Natural killer cell (primary cell): ENCODE data around the gene F12. TPM values are rescaled to one million over a fixed set of nuclear protein-coding genes. Genes with fewer than 3 reads are reported as not detected.

Experiments used
- ATAC-seq, 3 donors: fragments of 150-1000 bp in 2 of 3; fragments of 200-7000 bp in 1 of 3; cut with Tn5 transposase; 1 replicate in 1 of 3; 2 replicates in 2 of 3; pipeline ENCODE4 v1.10.0; 2021; ENCODE audit warnings: mild to moderate bottlenecking in 2 of 3, moderate library complexity in 2 of 3
- DNase-seq, 2 donors: peaks; one replicate each; pipeline versions ENCODE4 v3.0.0 to v3.0.0-alpha.2; 2013 to 2021; ENCODE audit warnings: mixed read lengths in 1 of 2
- H3K27ac ChIP-seq: one replicate; pipeline ENCODE4 v1.5.1; 2013; ENCODE audit warnings: mild to moderate bottlenecking, low read length
- H3K27me3 ChIP-seq: one replicate; pipeline ENCODE4 v1.6.1; 2013; ENCODE audit warnings: low read length; ENCODE audit not compliant: control insufficient read depth, insufficient read depth
- H3K36me3 ChIP-seq: one replicate; pipeline ENCODE4 v1.6.1; 2013; ENCODE audit warnings: low read length; ENCODE audit not compliant: control insufficient read depth, insufficient read depth
- H3K4me1 ChIP-seq: one replicate; pipeline ENCODE4 v1.6.1; 2013; ENCODE audit warnings: low read length; ENCODE audit not compliant: control insufficient read depth, insufficient read depth
- H3K4me3 ChIP-seq: one replicate; pipeline ENCODE4 v1.5.1; 2013; ENCODE audit warnings: low read length
- H3K9me3 ChIP-seq: one replicate; pipeline ENCODE4 v1.6.1; 2013; ENCODE audit warnings: low read length; ENCODE audit not compliant: control insufficient read depth, insufficient read depth
- H3K27ac Mint-ChIP-seq, 2 donors: one replicate each; pipeline ENCODE4 v1.8.0; 2022; ENCODE audit warnings: mild to moderate bottlenecking in 2 of 2, mixed read lengths in 2 of 2, moderate library complexity in 1 of 2
- H3K27me3 Mint-ChIP-seq, 2 donors: one replicate each; pipeline ENCODE4 v1.8.0; 2022; ENCODE audit warnings: low read depth in 2 of 2, mixed read lengths in 2 of 2
- H3K36me3 Mint-ChIP-seq: one replicate; pipeline ENCODE4 v1.8.0; 2022; ENCODE audit warnings: mixed read lengths
- H3K4me1 Mint-ChIP-seq, 2 donors: one replicate each; pipeline ENCODE4 v1.8.0; 2022; ENCODE audit warnings: mixed read lengths in 2 of 2
- H3K4me3 Mint-ChIP-seq: one replicate; pipeline ENCODE4 v1.8.0; 2022; ENCODE audit warnings: mild to moderate bottlenecking, moderate library complexity, mixed read lengths
- H3K9me3 Mint-ChIP-seq, 2 donors: one replicate each; pipeline ENCODE4 v1.8.0; 2022; ENCODE audit warnings: mixed read lengths in 2 of 2
- WGBS: methylation state at CpG from one replicate; pipeline ENCODE4 v1.1.7; 2013; ENCODE audit warnings: missing lambda C conversion rate; ENCODE audit not compliant: insufficient coverage; 5-methylcytosine and 5-hydroxymethylcytosine counted together
- intact Hi-C: fragments of 100-400 bp; cut with micrococcal nuclease; formaldehyde crosslinking; loops from one replicate; pipeline ENCODE4 v1.14.2; 2022
- total RNA-seq, 4 donors: library from RNA; stranded (reverse); fragments of 120-200 nt in 1 of 4; gene quantifications; one replicate each; pipeline versions ENCODE4 v1.2.3 to v1.2.4, GENCODE V29; 2013 to 2022
- TF ChIP-seq, protein P1 (sequence below): fragments of 200-600 bp; IDR thresholded peaks from one replicate; pipeline ENCODE4 v1.8.0; 2022; ENCODE audit warnings: antibody characterized with exemption

F12 gene
- total RNA-seq, 3 donors from 2014 or later (not counting 1 experiment from before 2014, with no cell fraction given): 0.66 to 1.7 (median 0.93) TPM

DNA sequence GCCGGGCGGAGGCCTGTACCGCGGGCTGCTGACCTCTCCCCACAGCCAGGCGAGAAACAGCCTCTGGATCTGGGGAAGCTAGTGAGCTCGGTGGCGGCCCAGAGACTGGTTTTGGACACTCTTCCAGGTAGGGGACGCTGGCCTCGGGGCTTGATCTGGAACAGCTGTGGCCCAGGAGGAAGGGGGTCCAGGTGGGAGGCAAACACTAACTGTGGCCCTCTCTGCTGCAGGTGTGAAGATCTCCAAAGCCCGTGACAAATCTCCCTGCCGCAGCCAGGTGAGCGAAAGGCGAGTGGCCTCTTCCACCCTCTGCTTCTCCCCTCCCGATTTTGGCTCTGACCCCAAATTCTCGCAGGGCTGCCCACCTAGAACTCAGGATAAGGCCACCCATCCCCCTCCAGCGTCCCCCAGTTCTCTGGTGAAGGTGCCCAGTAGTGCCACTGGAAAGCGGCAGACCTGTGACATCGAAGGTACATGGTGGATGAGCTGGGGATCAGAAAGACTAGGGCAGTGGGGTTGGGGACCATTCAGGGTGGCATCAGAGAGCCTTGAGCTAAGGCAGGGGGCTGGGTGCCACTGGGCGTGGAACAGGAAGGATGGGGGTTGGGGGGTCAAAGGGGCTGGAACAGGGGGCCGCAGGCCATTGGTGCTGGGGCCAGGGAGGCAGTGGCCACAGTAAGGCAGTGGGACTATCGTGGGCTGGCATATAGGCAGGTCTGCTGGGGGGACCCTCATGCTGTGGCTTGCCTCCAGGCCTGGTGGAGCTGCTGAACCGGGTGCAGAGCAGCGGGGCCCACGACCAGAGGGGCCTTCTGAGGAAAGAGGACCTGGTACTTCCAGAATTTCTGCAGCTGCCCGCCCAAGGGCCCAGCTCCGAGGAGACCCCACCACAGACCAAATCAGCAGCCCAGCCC, 38.0 kb downstream of the F12 start:
- peaks cover 22 to 39% of the 10 kb centered on the region in 2 donors for H3K4me1 Mint-ChIP-seq
- no peaks in the 10 kb centered on the region for H3K9me3 Mint-ChIP-seq
- DNase-seq (no peak), ATAC-seq (no peak)
- TF ChIP-seq, protein P1, sequence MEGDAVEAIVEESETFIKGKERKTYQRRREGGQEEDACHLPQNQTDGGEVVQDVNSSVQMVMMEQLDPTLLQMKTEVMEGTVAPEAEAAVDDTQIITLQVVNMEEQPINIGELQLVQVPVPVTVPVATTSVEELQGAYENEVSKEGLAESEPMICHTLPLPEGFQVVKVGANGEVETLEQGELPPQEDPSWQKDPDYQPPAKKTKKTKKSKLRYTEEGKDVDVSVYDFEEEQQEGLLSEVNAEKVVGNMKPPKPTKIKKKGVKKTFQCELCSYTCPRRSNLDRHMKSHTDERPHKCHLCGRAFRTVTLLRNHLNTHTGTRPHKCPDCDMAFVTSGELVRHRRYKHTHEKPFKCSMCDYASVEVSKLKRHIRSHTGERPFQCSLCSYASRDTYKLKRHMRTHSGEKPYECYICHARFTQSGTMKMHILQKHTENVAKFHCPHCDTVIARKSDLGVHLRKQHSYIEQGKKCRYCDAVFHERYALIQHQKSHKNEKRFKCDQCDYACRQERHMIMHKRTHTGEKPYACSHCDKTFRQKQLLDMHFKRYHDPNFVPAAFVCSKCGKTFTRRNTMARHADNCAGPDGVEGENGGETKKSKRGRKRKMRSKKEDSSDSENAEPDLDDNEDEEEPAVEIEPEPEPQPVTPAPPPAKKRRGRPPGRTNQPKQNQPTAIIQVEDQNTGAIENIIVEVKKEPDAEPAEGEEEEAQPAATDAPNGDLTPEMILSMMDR: no peak
- peak overlapping the region; percentile 50 to 55 for H3K27ac Mint-ChIP-seq
- Histone ChIP-seq H3K4me1 (peaks cover 47% of the 10 kb centered on the region), H3K4me3 (peak overlapping the region; percentile 21), H3K36me3 (peaks cover 57% of the 10 kb centered on the region), H3K27me3 (no peaks in the 10 kb centered on the region), H3K9me3 (no peaks in the 10 kb centered on the region), H3K27ac (peak overlapping the region; percentile 32)
- peak overlapping the region; percentile 31 for H3K4me3 Mint-ChIP-seq
- H3K36me3 Mint-ChIP-seq: no peaks in the 10 kb centered on the region
- WGBS: 72% methylated on average over 26 of the region's 26 CpGs
- intact Hi-C loops: no loop called here
- no peaks in the 10 kb centered on the region for H3K27me3 Mint-ChIP-seq

DNA sequence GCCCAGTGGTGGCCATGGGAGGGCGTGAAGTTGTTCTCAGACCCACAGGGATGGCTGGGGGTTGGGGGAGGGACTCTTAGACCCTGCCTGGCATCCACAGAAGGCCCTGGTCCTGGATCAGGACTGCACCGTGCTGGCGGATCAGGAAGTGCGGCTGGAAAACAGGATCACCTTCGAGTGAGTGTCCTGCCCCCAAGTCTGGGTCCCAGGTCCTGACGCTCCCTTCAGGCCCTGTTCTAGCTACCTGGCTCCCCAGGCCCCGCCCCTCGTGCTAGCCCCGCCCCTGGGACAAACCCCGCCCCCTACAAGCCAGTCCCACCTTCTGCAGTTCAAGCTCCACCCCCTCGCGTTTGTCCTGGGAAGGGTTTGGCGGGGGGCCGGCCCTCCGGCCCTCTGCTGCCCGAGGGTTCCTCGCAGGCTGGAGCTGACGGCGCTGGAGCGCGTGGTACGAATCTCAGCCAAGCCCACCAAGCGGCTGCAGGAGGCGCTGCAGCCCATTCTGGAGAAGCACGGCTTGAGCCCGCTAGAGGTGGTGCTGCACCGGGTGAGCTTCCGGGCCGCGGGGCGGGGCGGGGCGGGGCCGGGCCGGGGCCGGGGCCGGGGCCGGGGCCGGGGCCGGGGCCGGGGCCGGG, 38.8 kb downstream of the F12 start:
- TF ChIP-seq, protein P1: no peak
- Mint-ChIP-seq H3K36me3 (no peaks in the 10 kb centered on the region), H3K27me3 (no peaks in the 10 kb centered on the region), H3K4me1 (peaks cover 22 to 41% of the 10 kb centered on the region in 2 donors), H3K4me3 (peak overlapping the region; percentile 56), H3K9me3 (no peaks in the 10 kb centered on the region), H3K27ac (no peak overlapping the region)
- Histone ChIP-seq H3K27ac (no peak overlapping the region), H3K4me1 (peaks cover 47% of the 10 kb centered on the region), H3K27me3 (no peaks in the 10 kb centered on the region), H3K9me3 (no peaks in the 10 kb centered on the region), H3K4me3 (peak overlapping the region; percentile 21), H3K36me3 (peaks cover 65% of the 10 kb centered on the region)
- intact Hi-C loops: no loop called here
- WGBS: 34% methylated on average over 41 of the region's 42 CpGs
- ATAC-seq (peak in 1 of 3 donors; percentile 90), DNase-seq (peak in 1 of 2 donors; percentile 75)

DNA sequence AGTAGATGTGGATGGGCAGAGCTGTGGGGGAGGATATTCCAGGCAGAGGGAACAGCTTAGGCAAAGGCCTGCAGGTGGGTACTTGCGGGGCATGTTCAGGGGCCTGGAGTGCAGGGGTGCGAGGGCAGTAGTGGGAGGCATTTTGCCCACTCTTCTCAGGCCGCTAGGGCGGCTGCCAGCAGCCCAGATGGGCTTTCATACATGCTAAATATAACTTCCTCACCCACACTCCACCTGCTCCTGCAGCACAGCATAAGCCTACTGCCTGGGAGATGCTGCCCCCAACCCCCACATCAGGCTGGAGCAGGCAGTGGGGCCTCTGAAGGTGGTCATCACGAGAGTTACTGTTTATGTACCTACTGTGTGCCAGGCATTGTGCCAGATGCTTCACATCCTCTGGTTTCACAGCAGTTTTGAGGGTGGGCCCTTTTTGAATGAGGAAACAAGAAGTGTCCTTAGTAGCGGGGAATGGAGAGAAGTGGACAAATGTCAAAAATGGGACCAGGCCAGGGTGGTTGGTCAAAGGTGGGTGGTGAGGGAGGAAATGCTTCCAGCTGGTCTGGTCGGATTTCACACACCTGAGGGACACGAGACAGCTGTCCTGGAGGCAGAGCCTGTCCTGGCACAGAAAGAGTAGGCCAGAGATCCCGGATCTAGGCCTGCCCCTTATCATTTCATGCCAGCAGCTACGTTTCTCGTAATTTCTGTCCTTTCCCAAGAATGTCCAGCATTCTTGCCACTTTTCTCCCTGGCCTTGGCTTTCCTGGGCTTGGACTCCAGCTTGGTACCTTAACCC, 39.5 kb downstream of the F12 start:
- Mint-ChIP-seq H3K9me3 (no peaks in the 10 kb centered on the region), H3K27ac (peak overlapping the region; percentile 70 to 79), H3K4me1 (peaks cover 22 to 41% of the 10 kb centered on the region in 2 donors), H3K36me3 (no peaks in the 10 kb centered on the region), H3K27me3 (no peaks in the 10 kb centered on the region), H3K4me3 (no peak overlapping the region)
- Histone ChIP-seq H3K27me3 (no peaks in the 10 kb centered on the region), H3K27ac (no peak overlapping the region), H3K4me1 (peaks cover 47% of the 10 kb centered on the region), H3K4me3 (no peak overlapping the region), H3K9me3 (no peaks in the 10 kb centered on the region), H3K36me3 (peaks cover 69% of the 10 kb centered on the region)
- 88% methylated on average over 11 of the region's 11 CpGs for WGBS
- intact Hi-C loops: no loop called here
- ATAC-seq (no peak), DNase-seq (no peak)
- TF ChIP-seq, protein P1: no peak
